H9 (cell line): ENCODE measurements around the gene GLS. TPM values are rescaled to one million over a fixed set of nuclear protein-coding genes. Genes with fewer than 3 reads are reported as not detected.

ENCODE experiments used
- DNase-seq: peaks from one replicate; pipeline ENCODE4 v3.0.0-alpha.2; 2017
- H2AFZ ChIP-seq: one replicate; pipeline ENCODE4 v1.6.1; 2013; ENCODE audit warnings: mild to moderate bottlenecking, low read length, control low read depth, moderate library complexity
- H2AK5ac ChIP-seq: 2 replicates; pipeline ENCODE4 v1.6.1; 2013; ENCODE audit warnings: low read length, control low read depth, mixed read lengths; ENCODE audit not compliant: insufficient read length
- H2BK120ac ChIP-seq: one replicate; pipeline ENCODE4 v1.6.1; 2013; ENCODE audit warnings: low read depth, mild to moderate bottlenecking, low read length, control low read depth, inconsistent platforms; ENCODE audit not compliant: poor library complexity, severe bottlenecking
- H2BK12ac ChIP-seq: 2 replicates; pipeline ENCODE4 v1.6.1; 2013; ENCODE audit warnings: low read length, control low read depth, mixed read lengths, low read depth; ENCODE audit not compliant: insufficient read length
- H2BK15ac ChIP-seq: 2 replicates; pipeline ENCODE4 v1.6.1; 2013; ENCODE audit warnings: low read depth, low read length, control low read depth
- H2BK20ac ChIP-seq: one replicate; pipeline ENCODE4 v1.6.1; 2013; ENCODE audit warnings: low read depth, mild to moderate bottlenecking, low read length, control low read depth, inconsistent platforms; ENCODE audit not compliant: poor library complexity, severe bottlenecking
- H2BK5ac ChIP-seq: 2 replicates; pipeline ENCODE4 v1.6.1; 2013; ENCODE audit warnings: low read length, control low read depth, mixed read lengths; ENCODE audit not compliant: insufficient read length
- H3K14ac ChIP-seq: 2 replicates; pipeline ENCODE4 v1.6.1; 2013; ENCODE audit warnings: low read length, control low read depth; ENCODE audit not compliant: insufficient read depth
- H3K18ac ChIP-seq: 2 replicates; pipeline ENCODE4 v1.6.1; 2013; ENCODE audit warnings: low read depth, mild to moderate bottlenecking, mixed read lengths, low read length, control low read depth; ENCODE audit not compliant: insufficient read length
- H3K23ac ChIP-seq: 2 replicates; pipeline ENCODE4 v1.6.1; 2013; ENCODE audit warnings: low read length, control low read depth, mixed read lengths, low read depth; ENCODE audit not compliant: insufficient read length
- H3K23me2 ChIP-seq: 2 replicates; pipeline ENCODE4 v1.6.1; 2013; ENCODE audit warnings: low read depth, mild to moderate bottlenecking, mixed read lengths, low read length, control low read depth; ENCODE audit not compliant: insufficient read length, poor library complexity, severe bottlenecking
- H3K27ac ChIP-seq: 2 replicates; pipeline ENCODE4 v1.5.1; 2013; ENCODE audit warnings: low read length, control low read depth, mixed read lengths, low read depth; ENCODE audit not compliant: insufficient read length
- H3K27me3 ChIP-seq: 2 replicates; pipeline ENCODE4 v1.6.1; 2013; ENCODE audit warnings: low read length, control low read depth, inconsistent platforms; ENCODE audit not compliant: insufficient read depth
- H3K4ac ChIP-seq: 2 replicates; pipeline ENCODE4 v1.6.1; 2013; ENCODE audit warnings: low read depth, mild to moderate bottlenecking, control low read depth, inconsistent platforms, low read length, moderate library complexity
- H3K4me1 ChIP-seq: 2 replicates; pipeline ENCODE4 v1.6.1; 2013; ENCODE audit warnings: low read length, control low read depth, inconsistent platforms; ENCODE audit not compliant: insufficient read depth
- H3K4me2 ChIP-seq: 2 replicates; pipeline ENCODE4 v1.6.1; 2013; ENCODE audit warnings: low read length, control low read depth, mixed read lengths; ENCODE audit not compliant: insufficient read length, insufficient read depth
- H3K56ac ChIP-seq: 2 replicates; pipeline ENCODE4 v1.6.1; 2013; ENCODE audit warnings: low read depth, mild to moderate bottlenecking, mixed read lengths, low read length, control low read depth; ENCODE audit not compliant: insufficient read length
- H3K79me1 ChIP-seq: 2 replicates; pipeline ENCODE4 v1.6.1; 2013; ENCODE audit warnings: low read depth, mild to moderate bottlenecking, moderate library complexity, low read length, control low read depth, inconsistent platforms; ENCODE audit not compliant: insufficient read depth, poor library complexity, severe bottlenecking
- H3K79me2 ChIP-seq: 2 replicates; pipeline ENCODE4 v1.6.1; 2013; ENCODE audit warnings: low read length, control low read depth, inconsistent platforms; ENCODE audit not compliant: insufficient read depth
- H3K9ac ChIP-seq: 2 replicates; pipeline ENCODE4 v1.6.1; 2013; ENCODE audit warnings: low read length, control low read depth, mixed read lengths; ENCODE audit not compliant: insufficient read length; ENCODE audit errors: extremely low read depth
- H3K9me3 ChIP-seq: one replicate; pipeline ENCODE4 v1.6.1; 2013; ENCODE audit warnings: low read depth, low read length, inconsistent platforms; ENCODE audit not compliant: control insufficient read depth
- H3T11ph ChIP-seq: one replicate; pipeline ENCODE4 v1.6.1; 2013; ENCODE audit warnings: mild to moderate bottlenecking, low read length, control low read depth, inconsistent platforms
- H4K20me1 ChIP-seq: one replicate; pipeline ENCODE4 v1.6.1; 2013; ENCODE audit not compliant: control insufficient read depth, insufficient read length, insufficient read depth
- H4K5ac ChIP-seq: 2 replicates; pipeline ENCODE4 v1.6.1; 2013; ENCODE audit warnings: low read depth, mild to moderate bottlenecking, mixed read lengths, low read length, control low read depth; ENCODE audit not compliant: insufficient read length
- H4K8ac ChIP-seq: replicated peaks from 2 replicates; pipeline ENCODE4 v1.6.1; 2013; ENCODE audit warnings: low read length, control low read depth, mixed read lengths, low read depth; ENCODE audit not compliant: insufficient read length
- H4K91ac ChIP-seq: 2 replicates; pipeline ENCODE4 v1.6.1; 2013; ENCODE audit warnings: low read depth, mild to moderate bottlenecking, moderate library complexity, mixed read lengths, low read length, control low read depth; ENCODE audit not compliant: insufficient read length
- H3K27ac Mint-ChIP-seq, 3 experiments: 2 replicates in 2 of 3; 3 replicates in 1 of 3; pipeline ENCODE4 v1.8.0; 2020 to 2021; ENCODE audit warnings: mixed read lengths in 3 of 3, mild to moderate bottlenecking in 1 of 3, moderate library complexity in 1 of 3
- H3K27me3 Mint-ChIP-seq: 2 replicates; pipeline ENCODE4 v1.8.0; 2021; ENCODE audit warnings: low read depth, mild to moderate bottlenecking, moderate library complexity, mixed read lengths
- H3K36me3 Mint-ChIP-seq, 3 experiments: 2 replicates in 2 of 3; 3 replicates in 1 of 3; pipeline ENCODE4 v1.8.0; 2020 to 2021; ENCODE audit warnings: low read depth in 3 of 3, mixed read lengths in 3 of 3; ENCODE audit not compliant: insufficient read depth in 1 of 3
- H3K4me1 Mint-ChIP-seq, 2 experiments: 2 replicates each; pipeline ENCODE4 v1.8.0; 2020; ENCODE audit warnings: mixed read lengths in 2 of 2
- H3K4me3 Mint-ChIP-seq, 2 experiments: 2 replicates in 1 of 2; 3 replicates in 1 of 2; pipeline ENCODE4 v1.8.0; 2020 to 2021; ENCODE audit warnings: mild to moderate bottlenecking in 2 of 2, mixed read lengths in 2 of 2, moderate library complexity in 1 of 2
- H3K9me3 Mint-ChIP-seq, 2 experiments: 2 replicates in 1 of 2; 3 replicates in 1 of 2; pipeline ENCODE4 v1.8.0; 2020; ENCODE audit warnings: mild to moderate bottlenecking in 2 of 2, mixed read lengths in 2 of 2, moderate library complexity in 1 of 2
- CTCF ChIP-seq: fragments of 200-600 bp; sonication (generic); conservative IDR thresholded peaks from 3 replicates; pipeline ENCODE4 v1.8.0; 2021; ENCODE audit warnings: antibody characterized with exemption, mild to moderate bottlenecking
- WGBS: extraction: QIAGEN DNeasy Blood & Tissue Kit; methylation state at CpG from one replicate; pipeline ENCODE4 v1.1.7; 2013; ENCODE audit warnings: missing lambda C conversion rate, low lambda C conversion rate, mixed read lengths; ENCODE audit not compliant: insufficient read length; ENCODE audit errors: extremely low coverage; 5-methylcytosine and 5-hydroxymethylcytosine counted together
- total RNA-seq: library from RNA; stranded (reverse); gene quantifications from 2 replicates; pipeline ENCODE4 v1.2.1, GENCODE V29; 2021

The GLS gene
- total RNA-seq, 1 experiment from 2014 or later: 69.3 TPM

GRCh38 chr2:190968522-190968921 lies 87.9 kb downstream of the GLS start:
- Histone ChIP-seq H2BK15ac (no peak overlapping the region), H3K27ac (no peak overlapping the region), H3K18ac (no peak overlapping the region), H2BK20ac (no peak overlapping the region), H2AK5ac (no peak overlapping the region), H3K9ac (no peak overlapping the region), H3K14ac (no peak overlapping the region), H2AFZ (no peak overlapping the region), H3K79me1 (no peaks in the 10 kb centered on the region), H3K56ac (no peak overlapping the region), H3K23ac (no peak overlapping the region), H2BK120ac (no peak overlapping the region), H3K27me3 (no peaks in the 10 kb centered on the region), H4K20me1 (no peaks in the 10 kb centered on the region), H4K5ac (no peak overlapping the region), H4K91ac (no peak overlapping the region), H3K4ac (no peak overlapping the region), H3K4me2 (no peak overlapping the region), H3K9me3 (no peaks in the 10 kb centered on the region), H3K4me1 (no peaks in the 10 kb centered on the region), H2BK12ac (no peak overlapping the region), H3K79me2 (no peaks in the 10 kb centered on the region), H3K23me2 (no peaks in the 10 kb centered on the region), H3T11ph (no peak overlapping the region), H2BK5ac (no peak overlapping the region), H4K8ac (no peak overlapping the region)
- no peak for TF ChIP-seq CTCF
- peaks cover 15 to 55% (median 42%) of the 10 kb centered on the region in 3 experiments; a peak in 6 of 7 replicates for H3K36me3 Mint-ChIP-seq
- no peaks in the 10 kb centered on the region for H3K4me1 Mint-ChIP-seq
- no peaks in the 10 kb centered on the region for H3K27me3 Mint-ChIP-seq
- H3K9me3 Mint-ChIP-seq: no peaks in the 10 kb centered on the region
- H3K27ac Mint-ChIP-seq: no peak overlapping the region
- no peak overlapping the region for H3K4me3 Mint-ChIP-seq
- no peak for DNase-seq
- no CpG with 5 or more reads among the region's 2 CpGs for WGBS
